GM19043 (cell line): ENCODE measurements around the gene NYAP2.

ENCODE experiments used
- ATAC-seq: cut with Tn5 transposase; IDR thresholded peaks from one replicate; pipeline ENCODE4 v1.9.1; 2021; ENCODE audit warnings: low read depth; ENCODE audit not compliant: unreplicated experiment

The NYAP2 gene

DNA sequence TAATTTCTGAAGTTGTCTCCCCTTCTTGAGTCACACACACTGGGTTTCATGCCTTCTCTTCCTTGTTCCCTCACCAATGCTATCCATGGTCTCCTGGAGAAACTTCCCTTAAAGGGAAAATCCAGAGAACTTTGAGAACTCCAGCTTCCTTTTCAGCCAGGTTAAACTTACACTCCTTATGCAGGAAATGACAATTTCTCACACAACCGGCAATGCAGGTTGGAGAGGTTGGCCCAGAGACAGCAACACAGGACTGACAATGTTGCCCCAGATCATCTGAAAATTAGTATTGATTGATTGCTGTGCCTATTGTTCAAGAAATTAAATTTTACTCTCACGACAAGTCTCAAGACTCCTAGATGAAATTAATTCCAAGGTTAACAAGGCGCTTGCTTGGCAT lies 292.2 kb downstream of the NYAP2 start:
- no peak for ATAC-seq

DNA sequence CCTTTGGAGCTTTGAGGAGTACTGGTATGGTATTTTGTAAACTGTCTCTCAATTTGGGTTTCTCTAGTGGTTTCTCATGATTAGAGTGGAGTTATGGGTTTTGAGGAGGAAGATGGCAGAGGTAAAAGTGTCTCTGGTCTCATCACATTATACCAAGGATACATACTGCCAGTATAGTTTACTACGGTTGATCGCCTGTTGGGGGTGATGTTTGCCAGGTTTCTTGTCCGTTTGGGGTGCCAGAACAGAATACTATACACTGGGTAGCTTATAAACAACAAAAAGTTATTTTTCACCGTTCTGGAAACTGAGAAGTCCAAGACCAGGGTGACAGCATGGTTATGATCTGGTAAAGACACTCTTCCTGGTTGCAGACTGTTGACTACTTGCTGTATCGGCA lies 293.7 kb downstream of the NYAP2 start:
- ATAC-seq, result no peak

DNA sequence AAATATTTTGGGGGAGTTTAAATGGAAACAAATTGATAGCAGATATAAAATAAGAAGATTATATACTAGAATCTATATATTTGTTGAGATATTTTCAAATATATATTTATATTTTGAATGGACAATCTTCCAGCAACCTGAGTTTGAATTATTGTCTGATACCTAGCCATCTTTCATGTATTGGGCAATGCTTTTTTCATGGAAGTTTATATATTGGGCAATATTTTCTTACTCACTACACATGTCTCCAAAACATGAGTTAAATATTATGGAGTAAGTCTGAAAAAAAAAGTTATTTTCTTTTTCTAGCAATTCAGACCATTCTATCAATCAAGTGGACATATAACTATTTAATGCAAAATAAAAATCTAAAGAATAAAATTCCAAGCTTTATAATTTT lies 295.2 kb downstream of the NYAP2 start:
- no peak for ATAC-seq

DNA sequence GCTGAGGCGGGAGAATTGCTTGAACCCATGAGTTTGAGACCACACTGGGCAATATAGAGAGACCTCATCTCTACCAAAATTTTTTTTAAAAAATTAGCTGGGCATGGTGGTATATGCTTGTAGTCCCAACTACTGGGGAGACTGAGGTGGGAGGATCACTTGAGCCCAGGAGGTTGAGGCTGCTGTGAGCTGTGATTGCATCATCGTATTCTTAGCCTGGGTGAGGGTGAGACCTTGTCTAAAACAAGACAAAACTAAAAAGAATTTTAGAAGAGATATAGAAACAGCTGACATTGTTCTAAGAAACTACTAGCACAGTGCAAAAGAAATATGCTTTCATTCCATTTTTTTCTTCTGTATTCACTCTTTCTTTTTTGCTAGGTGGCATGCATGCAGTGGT lies 298.4 kb downstream of the NYAP2 start:
- no peak for ATAC-seq
